Thyroid gland (tissue), 4 donors: ENCODE measurements around the gene STPG3.

ENCODE experiments used
- CTCF ChIP-seq, 6 experiments: fragments of 200-600 bp in 3 of 6; fragments of 450-650 bp in 3 of 6; sonication (generic) in 3 of 6; IDR thresholded peaks; one replicate each; pipeline ENCODE4 v1.5.1; 2016 to 2019; ENCODE audit warnings: antibody characterized with exemption in 6 of 6, mild to moderate bottlenecking in 2 of 6, inconsistent platforms in 1 of 6, moderate library complexity in 1 of 6
- POLR2A ChIP-seq, 2 donors: fragments of 450-650 bp; IDR thresholded peaks; one replicate each; pipeline ENCODE4 v1.6.1; 2017; ENCODE audit warnings: antibody characterized with exemption in 2 of 2, mild to moderate bottlenecking in 2 of 2, moderate library complexity in 1 of 2

- TF ChIP-seq CTCF (IDR thresholded peaks at IDR 0.05) (no peak), POLR2A (IDR thresholded peaks at IDR 0.05) (no peak)
Observed at GRCh38 chr9:137240318-137240840, 10.7 kb upstream of the STPG3 start.
